Stimulated activated CD4-positive, alpha-beta T cell treated with anti-CD3 and anti-CD28 coated beads, Interleukin-2, amount 100 ng/mL, for 24 hours (primary cell): ENCODE data around the gene TAB2.

Source experiments
- DNase-seq, 2 donors: peaks; one replicate each; pipeline ENCODE4 v3.0.0-alpha.2; 2020

The TAB2 gene, protein sequence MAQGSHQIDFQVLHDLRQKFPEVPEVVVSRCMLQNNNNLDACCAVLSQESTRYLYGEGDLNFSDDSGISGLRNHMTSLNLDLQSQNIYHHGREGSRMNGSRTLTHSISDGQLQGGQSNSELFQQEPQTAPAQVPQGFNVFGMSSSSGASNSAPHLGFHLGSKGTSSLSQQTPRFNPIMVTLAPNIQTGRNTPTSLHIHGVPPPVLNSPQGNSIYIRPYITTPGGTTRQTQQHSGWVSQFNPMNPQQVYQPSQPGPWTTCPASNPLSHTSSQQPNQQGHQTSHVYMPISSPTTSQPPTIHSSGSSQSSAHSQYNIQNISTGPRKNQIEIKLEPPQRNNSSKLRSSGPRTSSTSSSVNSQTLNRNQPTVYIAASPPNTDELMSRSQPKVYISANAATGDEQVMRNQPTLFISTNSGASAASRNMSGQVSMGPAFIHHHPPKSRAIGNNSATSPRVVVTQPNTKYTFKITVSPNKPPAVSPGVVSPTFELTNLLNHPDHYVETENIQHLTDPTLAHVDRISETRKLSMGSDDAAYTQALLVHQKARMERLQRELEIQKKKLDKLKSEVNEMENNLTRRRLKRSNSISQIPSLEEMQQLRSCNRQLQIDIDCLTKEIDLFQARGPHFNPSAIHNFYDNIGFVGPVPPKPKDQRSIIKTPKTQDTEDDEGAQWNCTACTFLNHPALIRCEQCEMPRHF

DNA sequence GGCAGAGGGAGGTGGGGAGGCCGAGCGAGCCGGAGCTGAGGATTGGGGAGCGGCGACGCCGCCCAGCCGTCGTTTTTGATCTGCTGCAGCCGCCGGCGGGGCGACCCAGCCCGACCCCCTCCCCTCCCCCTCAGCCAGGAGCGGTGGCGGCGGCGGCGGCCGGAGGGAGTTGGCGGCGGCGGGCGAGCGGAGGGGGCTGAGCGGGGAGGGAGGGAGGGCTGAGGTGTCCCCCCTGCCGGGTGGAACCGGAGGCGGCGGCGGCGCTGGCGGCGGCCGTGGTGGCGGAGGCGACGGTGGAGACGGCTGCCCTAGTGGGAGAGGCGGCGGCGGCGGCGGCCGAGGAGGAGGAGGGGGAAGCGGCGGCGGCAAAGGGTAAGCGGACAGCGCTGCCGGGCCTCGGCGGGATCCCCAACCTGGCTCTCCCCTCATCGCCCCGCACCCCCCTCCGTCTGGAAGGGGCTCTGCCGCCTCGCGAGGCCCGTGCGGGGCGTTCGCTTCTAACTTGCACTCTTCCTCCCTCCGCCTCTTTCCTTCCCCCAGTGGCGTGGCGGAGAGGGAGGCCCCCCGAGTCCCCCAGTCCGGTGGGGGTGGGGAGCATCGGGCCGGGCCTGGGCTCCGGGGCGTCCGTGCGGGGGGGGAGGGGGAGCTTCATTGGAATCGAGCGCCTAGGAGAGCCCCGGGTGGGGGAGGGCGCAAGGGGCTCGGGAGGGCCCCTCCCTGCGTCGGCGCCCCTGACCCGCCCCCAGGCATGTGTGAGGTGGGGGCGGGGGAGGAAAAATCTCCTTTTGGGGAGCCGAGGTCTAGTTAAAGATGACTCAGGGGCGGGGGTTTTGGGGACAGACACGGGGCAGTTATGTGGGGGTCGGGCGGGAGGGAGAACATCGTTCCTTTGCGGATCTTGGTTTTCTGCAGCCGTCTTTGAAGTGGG lies at the start of gene TAB2:
TSS of gene TAB2 (plus strand) at position 69 of the 928 bp plus-strand sequence. CDS start 52,286 bp downstream, outside the sequence.
- peak; percentile 81 to 83 for DNase-seq

DNA sequence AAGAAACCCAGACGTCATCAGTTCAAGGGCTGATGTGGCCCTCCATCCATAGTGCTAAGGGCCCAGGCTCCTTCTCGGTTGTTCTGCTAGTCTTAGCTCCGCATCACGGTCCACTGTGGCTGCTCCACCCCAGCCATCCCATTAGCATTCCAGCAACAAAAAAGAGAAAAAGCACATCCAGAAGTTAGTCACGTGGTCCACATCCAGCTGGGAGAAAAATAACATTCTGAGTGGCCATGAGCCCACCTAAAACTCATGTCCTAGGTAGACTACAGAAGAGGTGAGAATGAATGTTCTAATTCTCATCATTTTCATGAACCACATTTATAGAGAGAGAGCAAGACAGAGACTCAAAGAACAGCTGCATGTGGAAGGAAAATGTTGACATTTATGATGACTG lies 49.4 kb upstream of the TAB2 start:
- DNase-seq = no peak

DNA sequence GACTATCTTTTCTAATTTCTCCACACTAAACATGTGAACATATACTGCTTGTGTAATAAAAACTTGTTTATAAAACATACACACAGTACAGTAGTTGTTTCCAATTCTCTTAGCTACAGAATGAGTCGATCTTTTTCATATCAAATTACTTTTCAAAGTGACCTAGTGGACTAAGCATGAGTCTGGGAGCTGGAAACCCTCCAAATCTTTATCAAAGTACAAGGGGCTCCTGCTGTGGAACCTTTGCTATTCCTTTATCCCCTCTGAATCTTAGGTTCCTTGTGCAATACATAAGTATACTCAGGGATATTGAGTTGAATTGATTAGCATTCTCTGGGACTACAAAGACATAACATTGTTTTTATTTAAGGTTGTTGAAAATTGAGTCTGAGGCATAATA lies 48.7 kb upstream of the TAB2 start:
- DNase-seq = no peak

DNA sequence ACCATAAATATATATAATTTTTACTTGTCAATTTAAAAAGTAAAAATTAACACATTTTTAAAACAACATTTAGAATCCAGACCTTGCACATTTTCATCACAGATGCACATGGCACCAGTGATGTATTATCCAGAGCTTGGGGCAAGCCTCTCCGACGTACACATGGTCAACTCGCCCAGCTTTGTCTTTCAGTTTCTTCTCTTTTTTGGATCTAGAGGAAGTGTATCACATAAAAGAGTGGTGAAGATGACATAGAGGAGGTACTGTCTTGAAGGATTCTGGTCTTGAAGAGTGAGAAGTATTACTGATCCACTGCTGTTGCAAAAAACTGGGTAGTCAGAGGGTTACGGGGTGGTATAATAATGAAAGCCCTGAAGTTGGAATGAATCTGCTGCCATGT lies 46.9 kb upstream of the TAB2 start:
- DNase-seq = no peak

DNA sequence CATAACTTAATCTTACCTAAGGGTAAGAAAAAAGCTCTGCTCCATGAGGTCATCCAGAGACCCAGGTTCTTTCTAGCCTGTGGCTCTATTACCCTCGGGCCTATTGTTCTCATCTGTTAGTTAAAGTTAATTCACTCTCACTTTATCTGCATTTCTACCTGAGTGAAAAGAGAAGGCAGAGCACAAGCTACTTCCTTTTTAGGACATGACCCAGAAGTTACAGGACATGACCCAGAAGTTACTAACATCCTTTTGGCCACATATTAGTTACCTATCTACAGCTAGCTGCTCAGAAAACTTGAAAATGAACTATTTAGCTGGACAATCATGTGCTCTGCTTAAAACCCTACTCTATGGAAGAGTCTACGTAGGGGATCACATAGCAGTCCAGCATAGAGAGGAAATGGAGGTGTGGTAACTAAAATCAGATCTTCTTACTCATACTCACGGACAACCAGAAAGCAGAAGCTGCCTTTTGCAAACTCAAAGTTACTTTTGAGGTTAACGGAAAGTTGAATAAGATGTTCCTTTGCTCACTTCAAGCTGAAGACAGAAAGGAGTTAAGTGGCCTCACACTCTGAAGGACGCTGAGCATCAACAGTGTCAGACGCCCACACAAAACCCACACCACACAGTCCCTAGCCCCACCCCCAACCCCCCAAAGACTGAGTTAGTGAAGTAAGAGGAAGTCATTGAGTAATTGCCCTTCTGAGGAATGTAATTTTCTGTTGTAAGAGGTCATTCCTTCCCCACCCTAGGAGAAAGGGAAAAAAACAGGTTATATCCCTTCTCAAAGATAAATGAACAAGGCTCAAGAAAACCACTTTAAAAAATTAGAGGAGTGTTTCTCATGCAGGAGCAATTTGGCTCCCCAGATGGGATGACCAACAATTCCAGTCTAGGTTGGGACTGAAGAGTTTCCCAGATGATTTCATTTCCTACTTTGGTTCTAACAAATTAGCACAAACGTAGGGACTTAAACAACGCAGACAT lies 45.9 kb upstream of the TAB2 start:
- DNase-seq = peak; percentile 61 to 73

DNA sequence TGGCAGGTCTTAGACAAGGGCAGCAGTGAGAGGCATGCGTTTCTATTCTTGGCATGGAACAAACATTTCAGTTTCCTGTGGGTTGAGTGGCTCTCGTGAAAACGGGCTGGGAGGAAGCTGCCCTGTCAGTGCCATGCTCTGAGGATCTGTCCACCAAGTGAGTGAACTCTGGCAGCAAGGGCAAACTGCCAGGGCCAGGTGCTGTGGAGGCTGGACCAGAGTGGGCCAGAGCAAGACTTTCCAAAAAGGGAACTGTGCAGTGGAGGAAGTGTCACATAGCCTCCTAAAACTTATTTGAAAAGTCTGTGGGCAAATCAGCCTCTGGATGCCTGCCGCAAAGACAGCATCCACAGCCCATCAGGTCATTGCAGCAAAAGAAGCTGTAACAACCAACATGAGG lies 44.2 kb upstream of the TAB2 start:
- DNase-seq = no peak

DNA sequence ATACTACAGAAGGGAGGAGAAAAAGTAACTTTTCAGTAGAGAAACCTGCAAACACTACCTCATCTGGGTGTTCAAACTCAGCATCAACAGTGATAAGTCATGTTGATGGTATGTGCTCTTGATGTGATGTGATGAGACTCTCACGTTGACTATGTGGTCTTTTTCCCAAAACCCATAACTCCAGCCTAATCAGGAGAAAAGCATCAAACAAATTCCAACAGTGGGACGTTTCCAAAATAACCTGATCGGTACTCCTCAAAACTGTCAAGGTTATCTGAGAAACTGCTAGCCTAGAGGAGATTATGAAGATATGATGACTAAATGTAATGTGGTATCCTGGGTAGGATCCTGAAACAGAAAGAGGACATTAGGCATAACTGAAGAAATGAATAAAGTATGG lies 41.9 kb upstream of the TAB2 start:
- DNase-seq = no peak

DNA sequence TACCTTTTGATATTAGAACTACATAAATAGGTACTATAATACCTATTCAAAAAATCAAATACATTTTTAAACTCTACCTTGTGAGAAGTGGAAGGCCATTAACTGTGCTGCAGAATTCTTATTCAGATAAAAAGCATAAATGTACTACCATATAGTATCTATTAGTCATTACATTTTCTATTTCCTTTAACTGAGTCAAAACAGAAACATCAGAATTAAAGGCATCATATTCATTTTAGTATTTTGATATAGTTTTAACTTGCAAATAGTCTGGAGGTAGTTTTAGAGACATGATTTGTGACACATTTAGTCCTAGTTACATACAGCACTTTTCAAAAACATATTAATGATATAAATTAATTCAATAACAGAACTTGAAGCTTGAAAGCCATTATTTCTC lies 39.9 kb upstream of the TAB2 start:
- no peak for DNase-seq

DNA sequence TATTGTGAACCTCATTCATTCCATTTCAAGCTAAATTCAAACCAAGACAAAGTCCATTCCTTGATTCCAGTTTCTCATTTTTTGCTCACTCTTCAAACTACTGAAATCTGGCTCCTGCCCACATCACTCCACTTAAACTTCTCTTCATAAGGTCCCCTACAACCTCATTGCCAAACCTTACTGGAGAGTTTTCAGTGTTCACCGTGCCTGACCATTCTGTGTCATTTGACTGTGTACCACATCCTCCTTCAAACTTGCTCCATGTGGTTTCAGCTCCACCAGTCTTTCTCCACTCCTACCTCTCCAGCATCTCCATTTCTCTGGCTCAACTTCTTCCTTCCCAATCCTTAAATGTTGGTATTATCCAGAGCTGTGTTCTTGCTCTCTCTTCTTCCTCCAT lies 38.5 kb upstream of the TAB2 start:
- no peak for DNase-seq

DNA sequence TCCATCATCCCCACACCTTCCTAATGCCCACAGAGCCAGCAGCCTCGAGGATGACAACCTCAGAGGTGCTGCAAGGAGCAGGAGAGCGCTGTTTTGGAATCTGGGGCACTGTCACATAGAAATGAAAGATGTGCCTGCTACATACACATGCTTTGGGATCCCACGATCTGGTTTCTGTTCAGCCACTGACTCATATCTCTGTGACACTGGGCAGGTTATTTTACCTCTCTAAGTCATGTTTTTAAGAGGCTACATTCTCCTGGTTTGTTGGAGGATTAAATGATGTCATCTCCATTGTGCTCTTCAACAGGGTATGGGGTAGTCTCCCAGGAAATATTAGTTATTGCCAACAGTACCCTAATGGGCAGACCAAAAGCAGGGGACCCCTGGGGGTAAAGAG lies 32.6 kb upstream of the TAB2 start:
- peak in 1 of 2 donors; percentile 11 for DNase-seq

DNA sequence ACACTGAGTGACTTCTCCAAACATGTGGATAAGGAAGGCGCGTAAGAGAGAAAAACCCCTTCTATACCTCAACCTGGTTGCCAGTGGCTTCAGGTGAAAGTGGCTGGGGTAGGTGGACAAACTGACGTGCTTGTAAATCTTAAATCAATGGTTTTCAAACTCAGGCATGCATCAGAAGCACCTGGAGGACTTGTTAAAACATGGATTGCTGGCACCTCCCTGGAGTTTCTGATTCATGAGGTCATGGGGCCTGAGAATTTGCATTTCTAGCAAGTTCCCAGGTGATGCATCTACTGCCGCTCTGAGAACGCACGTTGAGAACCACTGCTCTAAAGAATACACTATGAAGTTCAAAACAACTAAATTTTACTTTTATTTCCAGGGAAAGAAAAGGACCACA lies 31.9 kb upstream of the TAB2 start:
- no peak for DNase-seq

DNA sequence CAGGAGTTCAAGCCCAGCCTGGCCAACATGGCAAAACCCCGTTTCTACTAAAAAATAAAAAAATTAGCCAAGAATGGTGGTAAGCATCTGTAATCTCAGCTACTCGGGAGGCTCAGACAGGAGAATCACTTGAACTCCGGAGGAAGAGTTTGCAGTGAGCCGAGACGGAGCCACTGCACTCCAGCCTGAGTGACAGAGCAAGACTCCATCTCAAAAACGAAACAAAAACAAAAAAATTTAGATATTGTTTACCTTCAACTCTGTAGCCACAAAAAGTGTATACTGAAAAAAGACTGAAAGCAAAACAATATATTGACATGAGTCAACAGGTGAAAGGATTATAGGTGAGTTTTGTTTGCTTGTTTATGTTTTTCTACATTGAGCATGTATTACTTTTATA lies 30.6 kb upstream of the TAB2 start:
- no peak for DNase-seq

DNA sequence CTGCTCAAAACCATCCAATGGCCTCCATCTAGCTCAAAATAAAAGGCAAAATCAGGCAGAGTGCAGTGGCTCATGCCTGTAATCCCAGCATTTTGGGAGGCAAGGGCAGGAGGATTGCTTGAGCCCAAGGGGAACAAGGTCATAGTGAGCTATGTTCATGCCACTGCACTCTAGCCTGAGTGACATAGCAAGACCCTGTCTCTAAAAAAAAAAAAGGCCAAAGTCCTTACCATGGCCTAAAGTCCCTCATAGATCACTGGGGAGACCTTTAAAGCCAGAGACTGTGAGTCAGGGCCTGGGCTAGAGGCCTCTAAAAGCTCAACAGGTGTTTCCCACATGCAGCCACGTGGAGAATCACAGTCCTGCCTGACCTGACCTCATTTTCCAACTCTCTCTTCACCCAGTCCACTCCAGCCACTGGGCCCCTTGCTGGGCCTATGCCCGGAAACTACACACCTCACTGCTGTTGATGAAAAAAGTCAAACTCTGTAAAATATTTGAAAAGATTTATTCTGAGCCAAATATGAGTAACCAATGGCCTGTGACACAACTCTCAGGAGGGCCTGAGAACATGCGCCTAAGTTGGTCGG lies 28.2 kb upstream of the TAB2 start:
- no peak for DNase-seq

DNA sequence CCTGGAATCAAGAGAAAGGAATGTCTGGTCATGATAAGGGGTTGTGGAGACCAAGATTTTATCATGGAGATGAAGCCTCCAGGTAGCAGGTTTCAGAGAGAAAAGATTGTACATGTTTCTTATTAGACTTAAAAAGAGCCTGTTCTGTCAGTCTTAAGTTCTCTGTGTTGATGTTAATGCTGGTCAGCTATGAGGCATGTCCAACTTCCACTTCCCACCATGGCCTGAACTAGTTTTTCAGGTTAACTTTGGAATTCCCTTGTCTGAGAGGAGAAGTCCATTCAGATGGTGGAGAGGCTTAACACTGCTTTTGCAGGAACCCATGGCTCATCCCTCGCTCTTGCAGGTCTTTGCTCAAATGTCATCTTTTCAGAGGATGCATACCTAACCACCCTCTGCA lies 27.5 kb upstream of the TAB2 start:
- no peak for DNase-seq

DNA sequence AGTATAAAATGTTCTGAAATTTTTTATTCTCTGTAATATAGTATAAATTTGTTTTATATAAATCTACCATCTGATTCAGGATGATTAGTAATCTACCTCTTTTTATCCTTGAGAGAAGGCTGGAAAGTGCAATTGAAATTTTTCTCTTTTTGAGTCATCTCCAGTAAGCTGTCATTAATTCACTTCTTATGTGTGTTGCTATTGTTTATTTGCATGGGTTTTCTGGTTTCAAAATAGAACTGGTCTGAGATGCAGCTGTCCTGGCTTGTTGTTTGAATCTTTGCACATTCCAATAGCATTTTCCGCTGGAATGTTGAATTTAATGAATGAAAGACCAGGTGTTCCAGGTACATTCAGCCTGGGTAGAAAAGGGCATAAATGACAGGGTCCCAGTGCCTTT lies 24.3 kb upstream of the TAB2 start:
- DNase-seq = no peak

DNA sequence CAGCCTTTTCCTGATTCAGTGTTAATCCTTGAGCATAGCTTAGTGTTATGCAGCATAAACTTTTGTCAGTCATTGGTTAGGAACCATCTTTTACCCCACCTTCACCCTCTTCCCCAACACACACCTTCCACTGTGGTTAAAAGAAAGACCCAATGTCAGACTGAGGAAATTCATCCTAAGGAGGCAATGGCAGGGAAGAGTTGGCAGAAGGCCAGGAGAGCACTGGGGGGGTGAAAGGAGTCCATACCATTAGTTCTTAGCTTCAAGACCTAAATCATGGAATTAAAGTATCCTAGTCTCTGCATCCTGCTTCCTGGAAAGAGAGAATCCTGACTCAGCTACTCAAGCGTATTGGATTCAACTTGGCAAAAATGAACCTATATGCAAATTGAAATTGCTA lies 16.9 kb upstream of the TAB2 start:
- DNase-seq = no peak

DNA sequence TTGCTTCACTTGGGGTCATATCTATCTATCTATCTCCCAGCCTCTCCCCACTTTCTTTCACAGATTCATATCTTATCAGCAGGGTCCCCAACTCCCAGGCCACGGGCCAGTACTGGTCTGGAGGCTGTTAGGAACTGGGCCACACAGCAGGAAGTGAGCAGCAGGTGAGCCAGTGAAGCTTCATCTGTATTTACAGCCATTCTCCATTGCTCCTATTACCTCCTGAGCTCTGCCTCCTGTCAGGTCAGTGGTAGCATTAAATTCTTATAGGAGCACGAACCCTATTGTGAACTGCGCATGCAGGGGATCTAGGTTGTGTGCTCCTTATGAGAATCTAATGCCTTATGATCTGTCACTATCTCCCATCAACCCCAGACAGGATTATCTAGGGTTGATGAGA lies 14.8 kb upstream of the TAB2 start:
- DNase-seq = no peak

DNA sequence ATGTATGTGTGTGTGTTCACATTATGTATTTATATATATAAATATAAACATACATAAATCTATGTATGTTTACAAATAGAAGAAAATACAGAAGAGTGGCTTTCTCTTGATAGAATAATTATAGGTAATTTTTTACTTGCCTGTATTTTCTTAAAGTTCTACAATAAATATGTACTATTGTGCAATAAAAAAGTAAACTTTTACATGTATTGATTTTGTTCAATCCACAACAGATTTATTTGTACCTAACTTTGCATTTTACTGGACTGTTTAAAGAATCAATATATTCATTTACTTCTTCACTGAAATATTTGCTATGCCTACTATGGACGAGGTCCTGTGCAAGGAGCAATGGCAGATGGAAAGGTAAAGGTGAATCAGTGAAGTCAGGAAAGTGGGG lies 14.0 kb upstream of the TAB2 start:
- DNase-seq = no peak

DNA sequence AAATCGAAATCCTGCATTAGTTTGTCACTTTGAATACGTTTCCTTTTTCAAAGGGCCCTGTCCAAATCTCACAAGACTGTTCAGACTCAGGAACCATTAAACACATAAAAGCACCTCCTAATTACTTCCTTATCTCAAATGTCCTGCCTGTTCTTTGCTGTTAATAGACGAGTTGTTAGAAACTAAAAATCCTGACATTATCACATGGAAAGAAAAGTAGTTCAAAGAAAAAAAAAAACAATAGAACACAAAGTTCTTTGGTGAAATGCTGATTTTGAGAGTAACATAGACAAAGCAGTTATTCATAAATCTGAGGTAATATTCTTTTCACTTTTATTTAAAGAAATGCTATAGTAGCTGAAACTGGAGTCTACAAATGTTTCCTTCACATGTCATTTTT lies 12.1 kb upstream of the TAB2 start:
- no peak for DNase-seq

DNA sequence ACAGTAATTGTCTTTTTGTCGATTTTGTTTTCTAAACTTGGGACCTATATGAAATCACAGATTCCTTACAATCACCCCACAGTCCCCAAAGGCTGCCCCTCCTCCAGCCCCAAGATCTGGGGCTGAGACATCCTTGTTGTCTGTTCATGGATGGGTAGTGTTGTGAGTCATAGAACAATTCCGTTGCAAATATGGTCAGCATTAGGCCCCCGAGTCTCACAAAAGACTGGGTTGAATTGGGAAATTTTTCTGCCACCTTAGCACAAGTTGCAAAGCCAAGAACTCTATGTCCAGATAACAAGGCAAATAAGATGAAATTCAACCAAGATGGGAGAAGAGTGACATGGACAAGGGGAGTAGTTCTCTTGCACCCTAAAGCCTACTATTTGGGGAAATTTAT lies 10.5 kb upstream of the TAB2 start:
- no peak for DNase-seq

DNA sequence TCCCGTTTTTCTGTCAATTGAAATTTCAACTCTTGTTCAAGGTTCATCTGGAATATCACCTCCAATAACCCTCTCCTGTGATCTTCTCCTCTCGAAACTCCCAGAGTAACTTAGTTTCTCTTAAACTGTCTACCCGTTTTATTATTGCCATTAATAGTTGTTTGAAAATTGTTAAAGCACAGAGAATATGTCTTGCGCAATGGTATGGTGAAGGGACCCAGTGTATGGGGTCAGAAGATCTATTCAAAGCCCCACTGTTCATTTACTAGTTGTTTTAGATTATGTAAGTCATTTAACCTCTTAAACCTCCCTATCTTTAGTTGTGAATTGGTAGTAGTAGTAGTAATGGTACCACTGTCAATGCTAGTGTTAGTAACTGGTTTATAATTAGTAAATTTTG lies 6.2 kb upstream of the TAB2 start:
- no peak for DNase-seq

DNA sequence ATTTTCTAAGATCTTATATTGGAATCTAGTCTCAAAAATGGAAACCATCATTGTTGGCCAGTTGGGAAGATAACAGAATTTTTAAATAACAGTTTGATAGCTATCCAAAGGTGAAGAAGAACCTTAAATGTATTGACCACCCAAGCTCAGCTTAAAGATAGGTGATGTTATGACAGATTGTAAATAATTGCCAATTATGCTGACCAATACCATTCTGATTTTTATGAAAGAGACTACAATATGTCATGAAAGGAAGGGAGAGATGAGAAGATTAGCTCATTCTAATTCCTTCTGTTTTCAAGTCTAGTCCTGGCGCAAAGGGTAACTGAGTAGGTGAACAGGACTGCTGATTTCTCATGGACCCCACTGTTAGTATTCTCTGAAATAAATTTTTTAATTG lies 5.7 kb upstream of the TAB2 start:
- DNase-seq = no peak
